HG02981 (cell line): Measurements from ENCODE around the gene TMCO4.
A peak's percentile ranks its signal among the peaks of the same experiment; 100 is the strongest.

ENCODE experiments used
- ATAC-seq: cut with Tn5 transposase; IDR thresholded peaks from one replicate; pipeline ENCODE4 v1.9.1; 2021; ENCODE audit warnings: mild to moderate bottlenecking, moderate library complexity; ENCODE audit not compliant: unreplicated experiment

Gene TMCO4

GRCh38 chr1:19723874-19724273, 75.8 kb downstream of the TMCO4 start:
- ATAC-seq = no peak

GRCh38 chr1:19720973-19721372, 78.7 kb downstream of the TMCO4 start:
- no peak for ATAC-seq

- no peak for ATAC-seq
These were observed 79.5 kb downstream of the TMCO4 start for GRCh38 chr1:19720174-19720573.

GRCh38 chr1:19717467-19717866, 82.2 kb downstream of the TMCO4 start:
- no peak for ATAC-seq

- ATAC-seq = peak; percentile 71
These were observed 84.1 kb downstream of the TMCO4 start for GRCh38 chr1:19715334-19716203.

- no peak for ATAC-seq
These were observed 86.8 kb downstream of the TMCO4 start for GRCh38 chr1:19712928-19713327.

GRCh38 chr1:19710825-19711611, 88.7 kb downstream of the TMCO4 start:
- ATAC-seq = no peak

- ATAC-seq = no peak
These were observed 90.4 kb downstream of the TMCO4 start for GRCh38 chr1:19709260-19709793.

- no peak for ATAC-seq
These were observed 91.1 kb downstream of the TMCO4 start for GRCh38 chr1:19708567-19709110.

- no peak for ATAC-seq
These were observed 93.6 kb downstream of the TMCO4 start for GRCh38 chr1:19706136-19706535.

- ATAC-seq = no peak
These were observed 94.3 kb downstream of the TMCO4 start for GRCh38 chr1:19705464-19705863.

GRCh38 chr1:19704247-19705113, 95.2 kb downstream of the TMCO4 start:
- no peak for ATAC-seq

- no peak for ATAC-seq
These were observed 96.4 kb downstream of the TMCO4 start for GRCh38 chr1:19703280-19703679.

GRCh38 chr1:19700079-19700777, 99.5 kb downstream of the TMCO4 start:
- no peak for ATAC-seq

GRCh38 chr1:19698181-19698580, 101.5 kb downstream of the TMCO4 start:
- ATAC-seq = no peak

GRCh38 chr1:19696820-19697219, 102.9 kb downstream of the TMCO4 start:
- no peak for ATAC-seq

- ATAC-seq = no peak
These were observed 103.9 kb downstream of the TMCO4 start for GRCh38 chr1:19695772-19696171.

- ATAC-seq = no peak
These were observed 105.4 kb downstream of the TMCO4 start for GRCh38 chr1:19694298-19694697.

- ATAC-seq = no peak
These were observed 109.4 kb downstream of the TMCO4 start for GRCh38 chr1:19690342-19690741.

- no peak for ATAC-seq
These were observed 109.9 kb downstream of the TMCO4 start for GRCh38 chr1:19689856-19690255.
